ENCODE results near the gene NFKB1. TPM values are rescaled to one million over a fixed set of nuclear protein-coding genes. Genes with fewer than 3 reads are reported as not detected.

NFKB1 gene
- total and polyA plus RNA-seq, 9 of the 15 experiments (the other 6 are each of a cell fraction or from before 2014, with no cell fraction given): 2.4 to 14.5 (median 10.3) TPM

GRCh38 chr4:102624505-102624904, 123.3 kb downstream of the NFKB1 start (continued):
- TF ChIP-seq RERE (CRISPR knock-in tag; IDR thresholded peaks at IDR 0.05; ENCODE audit: borderline replicate concordance) (no peak), ZNF407 (IDR thresholded peaks at IDR 0.05; ENCODE audit: low read depth) (no peak), IRF9 (tag; IDR thresholded peaks at IDR 0.05) (no peak), CBX3 (IDR thresholded peaks at IDR 0.05; ENCODE audit: borderline replicate concordance in 1 of 2, low read length in 2 of 2) (no peak), TEAD4 (IDR thresholded peaks at IDR 0.05; ENCODE audit: low read length) (no peak), TEAD4 (CRISPR knock-in tag; IDR thresholded peaks at IDR 0.05; ENCODE audit: borderline replicate concordance) (no peak), RBM39 (optimal IDR thresholded peaks at IDR 0.05; ENCODE audit: low read depth, low read length) (no peak), CEBPG (CRISPR knock-in tag; IDR thresholded peaks at IDR 0.05) (no peak), CEBPG (tag; conservative IDR thresholded peaks at IDR 0.05 in 1 of 2, IDR thresholded peaks at IDR 0.05 in 1 of 2) (no peak)

All from K562 (cell line).